GM19463 (cell line): ENCODE results near the gene PRXL2B.

Experiments used
- ATAC-seq: cut with Tn5 transposase; IDR thresholded peaks from one replicate; pipeline ENCODE4 v1.9.1; 2021; ENCODE audit warnings: mild to moderate bottlenecking, moderate library complexity; ENCODE audit not compliant: unreplicated experiment

The PRXL2B gene

GRCh38 chr1:2596530-2597333 is 10.2 kb downstream of the PRXL2B start:
- no peak for ATAC-seq

GRCh38 chr1:2597441-2598328 is 11.1 kb downstream of the PRXL2B start:
- no peak for ATAC-seq

- ATAC-seq: no peak
These were observed 11.9 kb downstream of the PRXL2B start for GRCh38 chr1:2598329-2598931.

- ATAC-seq: no peak
These were observed 15.2 kb downstream of the PRXL2B start for GRCh38 chr1:2601721-2602303.

- ATAC-seq: no peak
These were observed 15.8 kb downstream of the PRXL2B start for GRCh38 chr1:2602311-2602835.

DNA sequence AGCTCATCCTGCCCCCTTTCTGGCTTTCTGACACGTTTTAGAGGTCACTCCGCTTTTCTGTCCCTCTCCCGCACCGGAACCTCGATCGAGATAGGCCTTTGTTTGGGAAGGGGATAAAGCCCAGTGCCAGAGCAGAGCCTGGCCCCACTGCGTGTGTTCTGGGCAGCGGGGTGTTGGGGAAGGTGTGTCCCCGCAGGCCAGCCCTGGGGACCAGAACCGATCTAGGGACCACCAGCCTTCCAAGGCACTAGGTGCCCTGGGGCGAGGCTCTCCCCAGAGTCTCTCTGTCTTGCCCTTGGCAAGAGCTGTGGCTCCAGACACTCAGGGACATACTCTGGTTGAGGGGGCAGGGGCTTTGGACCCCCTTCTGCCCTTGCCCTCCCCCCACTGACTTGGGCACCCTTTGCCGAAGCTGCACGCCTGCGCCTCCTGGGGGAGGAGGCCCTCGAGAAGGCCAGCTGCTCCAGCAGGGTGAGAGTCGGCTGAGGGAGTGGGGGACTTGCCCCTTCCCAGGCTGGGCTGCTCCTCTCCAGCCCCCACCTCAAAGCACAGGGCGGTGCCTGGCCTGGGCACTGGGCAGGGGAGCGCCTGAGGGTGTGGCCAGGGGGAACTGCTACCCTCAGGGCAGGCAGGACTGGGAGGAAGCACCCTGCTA is 16.4 kb downstream of the PRXL2B start:
- no peak for ATAC-seq

- no peak for ATAC-seq
These were observed 17.1 kb downstream of the PRXL2B start for GRCh38 chr1:2603521-2604155.

DNA sequence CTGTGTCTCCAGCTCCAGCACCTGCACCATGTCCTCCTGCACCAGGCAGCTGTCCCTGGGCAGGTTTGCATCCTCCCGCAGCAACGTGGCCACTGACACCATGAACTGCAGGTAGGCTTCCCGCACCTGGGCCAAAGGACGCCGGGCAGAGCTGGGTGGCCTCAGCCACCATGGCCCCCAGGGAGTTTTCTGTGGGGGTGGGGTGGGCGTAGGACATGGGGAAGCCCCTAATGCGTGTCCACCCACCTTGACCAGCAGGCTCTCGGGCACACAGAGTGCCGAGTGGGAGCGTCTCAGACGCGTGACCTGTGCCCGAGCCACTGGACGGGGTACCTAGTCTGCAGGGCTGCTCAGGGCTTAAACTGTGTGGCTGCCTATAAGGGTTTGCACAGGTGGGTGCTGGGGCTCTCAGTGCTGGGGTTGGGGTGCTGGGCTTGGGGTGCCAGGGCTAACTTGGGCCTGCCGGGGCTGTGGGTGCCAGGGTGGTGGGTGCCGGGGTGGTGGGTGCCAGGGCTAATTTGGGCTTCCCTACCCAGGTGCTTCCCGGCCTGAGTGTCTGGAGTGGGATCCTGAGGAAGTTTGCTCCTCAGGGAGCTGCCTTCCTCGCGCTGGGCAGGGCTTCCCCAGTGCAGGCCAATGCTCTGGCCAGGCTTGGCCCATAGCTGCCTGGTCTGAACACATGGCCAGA is 17.7 kb downstream of the PRXL2B start:
- no peak for ATAC-seq

GRCh38 chr1:2604844-2605508 is 18.4 kb downstream of the PRXL2B start:
- no peak for ATAC-seq

DNA sequence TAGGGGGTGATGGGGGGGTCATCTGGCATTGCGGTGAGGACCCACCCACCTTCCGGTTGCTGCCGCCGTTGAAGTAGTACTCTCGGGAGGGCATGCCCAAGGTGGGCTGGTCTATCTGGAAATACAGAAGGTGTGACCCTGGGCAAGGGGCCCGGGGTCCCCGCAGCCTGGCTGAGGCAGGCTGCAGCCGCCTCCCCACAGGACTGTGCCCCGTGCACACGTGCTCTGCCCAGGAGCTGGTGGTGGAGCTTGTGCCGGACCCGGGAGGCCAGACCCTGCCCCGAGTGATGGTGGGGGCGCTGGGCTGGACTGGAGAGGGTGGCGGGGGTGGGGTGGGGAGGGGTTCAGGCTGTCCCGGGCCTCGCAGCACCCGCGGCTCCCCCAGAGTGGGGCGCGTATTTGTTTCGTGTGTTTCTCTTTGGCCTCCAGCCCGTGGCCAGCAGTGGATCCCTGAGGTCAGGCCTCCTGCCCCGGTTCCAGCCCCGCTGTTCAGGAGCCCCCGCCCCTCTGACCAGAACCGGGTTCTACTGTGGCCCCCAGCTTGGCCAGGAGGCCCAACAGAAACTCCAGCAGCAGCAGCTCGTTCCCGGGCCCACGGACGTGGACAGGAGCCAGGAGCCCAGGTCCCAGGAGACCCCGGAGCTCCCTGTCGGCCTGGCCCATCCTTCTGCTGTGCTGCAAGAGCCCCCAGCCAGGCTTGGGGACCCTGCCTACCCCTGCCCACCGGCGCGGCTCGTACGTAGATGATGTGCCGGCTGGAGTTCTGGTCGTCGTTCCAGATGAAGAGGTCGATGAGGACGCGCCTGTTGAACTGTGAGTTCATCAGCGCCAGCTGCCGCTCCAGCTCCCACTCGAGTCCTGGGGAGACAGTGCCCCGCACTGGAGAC is 19.2 kb downstream of the PRXL2B start:
- ATAC-seq: no peak

DNA sequence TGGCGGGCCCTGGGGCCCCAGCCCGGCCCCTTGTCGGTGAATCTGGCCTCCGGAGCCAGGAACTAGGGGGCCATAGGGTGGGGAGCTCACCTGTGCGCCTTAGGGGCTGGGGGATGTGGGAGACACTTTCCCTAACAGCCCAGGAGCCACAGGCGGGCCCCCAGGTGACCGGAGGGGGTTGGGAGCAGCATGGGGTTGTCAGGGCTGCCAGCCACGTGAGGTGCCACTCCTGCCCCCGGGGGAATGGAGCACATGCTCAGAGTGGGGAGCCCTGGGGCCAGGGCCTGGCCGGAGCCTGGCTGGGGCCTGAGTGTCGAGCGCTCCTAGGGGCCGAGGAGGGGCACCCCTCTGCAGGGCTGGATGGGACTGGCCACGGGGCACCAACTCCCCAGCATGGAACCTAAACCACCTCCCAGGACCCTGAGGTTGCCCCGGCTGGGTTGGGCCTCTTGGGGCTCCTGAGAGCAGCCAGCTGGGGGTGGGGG is 19.9 kb downstream of the PRXL2B start:
- no peak for ATAC-seq

GRCh38 chr1:2606881-2607621 is 20.5 kb downstream of the PRXL2B start:
- no peak for ATAC-seq

- no peak for ATAC-seq
These were observed 21.1 kb downstream of the PRXL2B start for GRCh38 chr1:2607641-2608091.

GRCh38 chr1:2609319-2610035 is 22.9 kb downstream of the PRXL2B start:
- no peak for ATAC-seq

- ATAC-seq: no peak
These were observed 23.7 kb downstream of the PRXL2B start for GRCh38 chr1:2610036-2610959.
